Cerebellar nuclear complex (tissue), 1 donor: ENCODE results near the gene COMMD9.

ENCODE experiments used
- DNase-seq, 2 experiments: peaks; one replicate each; lab custom pipeline; 2025; lab: John Stamatoyannopoulos, UW

Gene COMMD9

GRCh38 chr11:36224209-36224882 lies 64.9 kb downstream of the COMMD9 start:
- DNase-seq = no peak

GRCh38 chr11:36222831-36223635 lies 66.2 kb downstream of the COMMD9 start:
- DNase-seq = no peak
